Pancreas (tissue), 10 donors: ENCODE results near the gene GAS7. TPM values are rescaled to one million over a fixed set of nuclear protein-coding genes. Genes with fewer than 3 reads are reported as not detected.

ENCODE experiments used
- ATAC-seq, 4 donors: fragments of 200-7000 bp; cut with Tn5 transposase; one replicate each; pipeline versions ENCODE4 v1.8.0 to v1.9.1; 2020; ENCODE audit warnings: mild to moderate bottlenecking in 4 of 4, moderate library complexity in 4 of 4
- DNase-seq, 6 donors: peaks; one replicate each; pipeline ENCODE4 v3.0.0-alpha.2; 2020
- FAIRE-seq: peaks from 2 replicates; lab custom pipeline; 2012; peaks lifted over from hg19 to GRCh38; lab: Jason Lieb, UNC
- H3K27ac ChIP-seq, 4 donors: fragments of 200-600 bp; sonication (generic); 1 replicate in 3 of 4; 2 replicates in 1 of 4; pipeline versions ENCODE4 v1.5.0 to v1.8.0; 2020
- H3K27me3 ChIP-seq, 4 donors: fragments of 200-600 bp; one replicate each; pipeline ENCODE4 v1.8.0; 2021
- H3K36me3 ChIP-seq, 3 donors: fragments of 200-600 bp; sonication (generic) in 1 of 3; one replicate each; pipeline versions ENCODE4 v1.5.0 to v1.8.0; 2020 to 2021
- H3K4me1 ChIP-seq, 3 donors: fragments of 200-600 bp; one replicate each; pipeline ENCODE4 v1.8.0; 2021
- H3K4me3 ChIP-seq, 4 donors: fragments of 200-600 bp; sonication (generic) in 2 of 4; one replicate each; pipeline versions ENCODE4 v1.5.0 to v1.8.0; 2020 to 2021
- H3K9me3 ChIP-seq, 4 donors: fragments of 200-600 bp; one replicate each; pipeline ENCODE4 v1.8.0; 2021
- CTCF ChIP-seq, 4 donors: fragments of 200-600 bp; sonication (generic) in 3 of 4; IDR thresholded peaks; one replicate each; pipeline versions ENCODE4 v1.5.0 to v1.8.0; 2021; ENCODE audit warnings: antibody characterized with exemption in 4 of 4
- WGBS, 2 donors: extraction: QIAGEN DNeasy Blood & Tissue Kit; methylation state at CpG; one replicate each; pipeline ENCODE4 v1.1.7; 2013; 5-methylcytosine and 5-hydroxymethylcytosine counted together
- intact Hi-C, 3 donors: fragments of 100-400 bp; cut with DNase I; formaldehyde crosslinking; loops; one replicate each; pipeline versions ENCODE4 v1.11.1 to v1.14.2; 2022
- polyA plus RNA-seq, 2 donors: library from polyadenylated mRNA; stranded (reverse); fragments of 200-250 nt; gene quantifications; one replicate each; pipeline ENCODE4 v1.2.3, GENCODE V29; 2013
- total RNA-seq, 6 donors: library from RNA; stranded (reverse); fragmentation: NEBNext Ultra II Directional in 4 of 6; extraction: Animal tissue kit (Norgen Biotek cat#: 25700) in 4 of 6; gene quantifications; one replicate each; pipeline versions ENCODE4 v1.2.1 to v1.2.4, GENCODE V29; 2021 to 2023
- donor health status: healthy with polysubstance abuse.
- donor health status: DM: no; HTN: no; CAD: no; lungs with moderate emphysema.
- donor health status: DM: no; HTN: no; CAD: no.
- donor health status: control.
- donor health status: control.
- donor health status: Bipolar disorder and iron deficiency.
- donor health status: DM: yes; HTN: yes; CAD: no.
- donor health status: DM: no; HTN: no; CAD: no.
- donor health status: DM: no; HTN: no; CAD: no.
- donor health status: DM: yes; HTN: yes; CAD: no.

GAS7 gene
- total and polyA plus RNA-seq, 8 donors, result 1.9 to 22.9 (median 3.7) TPM

- peak in 1 of 4 donors; percentile 47 for ATAC-seq
- H3K36me3 ChIP-seq, result no peaks in the 10 kb centered on the region
- no peak overlapping the region for H3K27ac ChIP-seq
- WGBS, 2 donors, result 77 to 80% methylated on average over 7 of the region's 7 CpGs
- H3K4me3 ChIP-seq, result no peak overlapping the region
- intact Hi-C loops, result no loop called here
- no peak for FAIRE-seq
- no peaks in the 10 kb centered on the region for H3K9me3 ChIP-seq
- H3K4me1 ChIP-seq, result no peaks in the 10 kb centered on the region
- no peaks in the 10 kb centered on the region for H3K27me3 ChIP-seq
- no peak for DNase-seq
- no peak for TF ChIP-seq CTCF (IDR thresholded peaks at IDR 0.05)
Observed at GRCh38 chr17:10048629-10049350, 149.6 kb downstream of the GAS7 start.

DNA sequence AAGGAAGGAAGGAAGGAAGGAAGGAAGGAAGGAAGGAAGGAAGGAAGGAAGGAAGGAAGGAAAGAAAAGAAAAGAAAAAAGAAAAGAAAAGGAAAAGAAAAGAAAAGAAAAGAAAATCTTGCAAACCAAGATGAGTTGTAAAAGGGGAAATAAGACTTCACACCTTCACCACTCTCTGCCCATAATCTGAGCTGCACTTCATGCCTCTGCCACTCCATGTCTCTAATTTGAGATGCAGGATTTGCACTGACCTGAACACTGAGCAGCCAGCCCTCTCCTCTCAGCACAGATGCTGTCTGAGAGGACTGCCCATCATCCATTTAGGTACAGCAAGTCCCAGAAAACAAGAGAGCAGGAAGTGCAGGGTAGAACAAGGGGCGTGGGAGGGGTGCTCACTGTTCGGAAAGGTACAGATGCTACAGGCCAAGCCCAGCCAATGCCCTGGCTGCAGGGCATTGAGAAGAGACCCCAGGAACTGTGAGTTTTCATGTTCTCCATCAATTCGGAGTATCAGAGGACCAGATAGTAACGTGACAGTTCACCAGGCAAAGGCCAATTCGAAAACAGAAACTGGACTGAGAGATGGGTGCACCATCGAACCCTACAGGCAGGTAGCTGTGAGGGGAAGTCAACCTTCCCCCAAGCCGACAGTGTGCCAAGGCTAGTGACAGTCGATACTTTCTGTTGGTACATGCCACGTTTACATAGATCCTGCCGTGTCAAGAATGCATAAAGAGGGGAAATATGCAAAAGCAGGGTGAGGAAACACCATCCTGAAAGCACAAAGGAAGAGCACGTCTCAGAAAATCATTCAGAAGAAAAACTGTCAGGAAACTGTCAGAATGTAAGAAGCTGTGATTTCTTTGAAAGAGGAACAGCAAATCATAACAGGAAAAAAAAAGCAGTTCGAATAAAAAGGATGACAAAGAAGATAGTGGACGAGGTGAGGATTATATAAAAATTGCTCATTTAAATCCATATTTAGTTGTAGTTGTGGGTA lies 151.3 kb downstream of the GAS7 start:
- Histone ChIP-seq H3K27ac (no peak overlapping the region), H3K9me3 (no peaks in the 10 kb centered on the region), H3K4me1 (no peaks in the 10 kb centered on the region), H3K4me3 (no peak overlapping the region), H3K36me3 (no peaks in the 10 kb centered on the region), H3K27me3 (no peaks in the 10 kb centered on the region)
- no peak for DNase-seq
- no peak for FAIRE-seq
- no peak for TF ChIP-seq CTCF (IDR thresholded peaks at IDR 0.05)
- intact Hi-C loops, result no loop called here
- ATAC-seq, result no peak
- WGBS, 2 donors, result 43 to 50% methylated on average over 13 of the region's 13 CpGs

GRCh38 chr17:10045871-10046658 lies 152.3 kb downstream of the GAS7 start:
- Histone ChIP-seq H3K4me3 (no peak overlapping the region), H3K36me3 (no peaks in the 10 kb centered on the region), H3K27me3 (no peaks in the 10 kb centered on the region), H3K9me3 (no peaks in the 10 kb centered on the region), H3K4me1 (no peaks in the 10 kb centered on the region), H3K27ac (no peak overlapping the region)
- 65 to 72% methylated on average over 17 of the region's 17 CpGs for WGBS, 2 donors
- ATAC-seq (no peak), DNase-seq (no peak), FAIRE-seq (no peak)
- intact Hi-C loops, result no loop called here
- TF ChIP-seq CTCF (IDR thresholded peaks at IDR 0.05), result no peak

- WGBS, 2 donors, result 54 to 75% methylated on average over 9 of the region's 9 CpGs
Observed at GRCh38 chr17:10042589-10043244, 155.7 kb downstream of the GAS7 start.

More at GRCh38 chr17:10042589-10043244, 155.7 kb downstream of the GAS7 start:
- Histone ChIP-seq H3K36me3 (no peaks in the 10 kb centered on the region), H3K27me3 (no peaks in the 10 kb centered on the region), H3K4me3 (no peak overlapping the region), H3K9me3 (no peaks in the 10 kb centered on the region), H3K27ac (no peak overlapping the region), H3K4me1 (no peaks in the 10 kb centered on the region)
- ATAC-seq, result no peak
- no peak for TF ChIP-seq CTCF (IDR thresholded peaks at IDR 0.05)
- no peak for FAIRE-seq
- DNase-seq, result no peak
- intact Hi-C loops, result no loop called here
